ENCODE data around the gene GFOD1.

GRCh38 chr6:13511913-13512717 lies 24.7 kb upstream of the GFOD1 start:
- TF ChIP-seq CTCF (conservative IDR thresholded peaks at IDR 0.05; ENCODE audit: low read depth, low read length): no peak
- no peak for TF ChIP-seq CEBPB (IDR thresholded peaks at IDR 0.05; ENCODE audit: low read depth, low read length)
- no peak for TF ChIP-seq USF2 (IDR thresholded peaks at IDR 0.05; ENCODE audit: low read depth, low read length)
- no peak for TF ChIP-seq RFX5 (IDR thresholded peaks at IDR 0.05; ENCODE audit: low read depth, low read length)
- no peak for TF ChIP-seq POLR2A (IDR thresholded peaks at IDR 0.05; ENCODE audit: low read depth, low read length)
- TF ChIP-seq MAFK (IDR thresholded peaks at IDR 0.05; ENCODE audit: low read depth, low read length): no peak
- TF ChIP-seq ELK1 (IDR thresholded peaks at IDR 0.05; ENCODE audit: borderline replicate concordance, low read depth, low read length): no peak
- TF ChIP-seq RAD21 (IDR thresholded peaks at IDR 0.05; ENCODE audit: low read length): no peak
- TF ChIP-seq FOS (IDR thresholded peaks at IDR 0.05; ENCODE audit: low read depth, low read length): no peak
- TF ChIP-seq BHLHE40 (IDR thresholded peaks at IDR 0.05; ENCODE audit: low read depth, low read length): no peak
- TF ChIP-seq CHD1 (IDR thresholded peaks at IDR 0.05; ENCODE audit: low read depth, low read length): no peak
- TF ChIP-seq MXI1 (IDR thresholded peaks at IDR 0.05; ENCODE audit: borderline replicate concordance, low read depth, low read length): no peak
- TF ChIP-seq SMC3 (IDR thresholded peaks at IDR 0.05; ENCODE audit: low read depth, low read length): no peak
- no peak for TF ChIP-seq MAZ (IDR thresholded peaks at IDR 0.05; ENCODE audit: borderline replicate concordance, low read depth, low read length)
